CD4-positive, alpha-beta T cell treated with Interleukin-4 for 1 hour (primary cell): Measurements from ENCODE around the gene NR1D1.

Experiments used
- DNase-seq, 2 donors: peaks; one replicate each; pipeline ENCODE4 v3.0.0-alpha.2; 2020 to 2022

Gene NR1D1

GRCh38 chr17:40062329-40063186 lies 37.8 kb downstream of the NR1D1 start, which contains the start of gene THRA:
Gene THRA (plus strand): TSS chr17:40062965. CDS start chr17:40074489, 11,524 bp downstream.
- peak; percentile 60 to 71 for DNase-seq

GRCh38 chr17:40061609-40062038 lies 38.8 kb downstream of the NR1D1 start:
- DNase-seq = no peak

GRCh38 chr17:40060887-40061608 lies 39.3 kb downstream of the NR1D1 start:
- DNase-seq = no peak

GRCh38 chr17:40059729-40060475 lies 40.5 kb downstream of the NR1D1 start:
- no peak for DNase-seq

GRCh38 chr17:40058865-40059264 lies 41.5 kb downstream of the NR1D1 start:
- no peak for DNase-seq

GRCh38 chr17:40058186-40058784 lies 42.1 kb downstream of the NR1D1 start:
- no peak for DNase-seq

GRCh38 chr17:40056379-40057015 lies 43.9 kb downstream of the NR1D1 start:
- DNase-seq = no peak
